Stimulated activated CD4-positive, alpha-beta T cell treated with anti-CD3 and anti-CD28 coated beads, Interleukin-1b, Interleukin-23, amount 100 ng/mL, for 48 hours (primary cell): Measurements from ENCODE around the gene CDKN1C.

Experiments
- DNase-seq: peaks from one replicate; pipeline ENCODE4 v3.0.0-alpha.2; 2020

The CDKN1C gene

GRCh38 chr11:2885678-2886081, at the start of gene CDKN1C:
CDKN1C (minus strand) TSS chr11:2885775; CDS start chr11:2885456, 319 bp downstream.
- peak; percentile 74 for DNase-seq

GRCh38 chr11:2934611-2935239, 49.1 kb upstream of the CDKN1C start:
- DNase-seq = peak; percentile 1

GRCh38 chr11:2934021-2934550, 48.5 kb upstream of the CDKN1C start:
- DNase-seq = peak; percentile 0

- peak; percentile 67 for DNase-seq
These were observed 47.9 kb upstream of the CDKN1C start for GRCh38 chr11:2933375-2934020.

- no peak for DNase-seq
These were observed 47.3 kb upstream of the CDKN1C start for GRCh38 chr11:2932850-2933251.

- no peak for DNase-seq
These were observed 46.5 kb upstream of the CDKN1C start for GRCh38 chr11:2931771-2932738.

GRCh38 chr11:2931420-2931746, 45.8 kb upstream of the CDKN1C start:
- DNase-seq = no peak

GRCh38 chr11:2930704-2931419, 45.3 kb upstream of the CDKN1C start:
- peak; percentile 46 for DNase-seq

GRCh38 chr11:2929950-2930703, 44.6 kb upstream of the CDKN1C start:
- peak; percentile 46 for DNase-seq

- peak; percentile 45 for DNase-seq
These were observed 44.0 kb upstream of the CDKN1C start for GRCh38 chr11:2929531-2929949.

GRCh38 chr11:2928605-2929530, 43.3 kb upstream of the CDKN1C start, which contains the start of gene PHLDA2:
PHLDA2 (minus strand) TSS chr11:2929420; CDS start chr11:2929364, 56 bp downstream.
- peak; percentile 66 for DNase-seq

- no peak for DNase-seq
These were observed 42.5 kb upstream of the CDKN1C start for GRCh38 chr11:2927851-2928604.

GRCh38 chr11:2927121-2927800, 41.7 kb upstream of the CDKN1C start:
- DNase-seq = no peak

GRCh38 chr11:2926611-2927051, 41.1 kb upstream of the CDKN1C start:
- no peak for DNase-seq

- no peak for DNase-seq
These were observed 39.5 kb upstream of the CDKN1C start for GRCh38 chr11:2924821-2925675.

- DNase-seq = no peak
These were observed 38.8 kb upstream of the CDKN1C start for GRCh38 chr11:2924381-2924780.

- DNase-seq = no peak
These were observed 38.1 kb upstream of the CDKN1C start for GRCh38 chr11:2923446-2924375.
